ENCODE results near the gene PLPP7. TPM values are rescaled to one million over a fixed set of nuclear protein-coding genes. Genes with fewer than 3 reads are reported as not detected.

The PLPP7 gene
- total RNA-seq, 1 experiment from 2014 or later, result not detected

DNA sequence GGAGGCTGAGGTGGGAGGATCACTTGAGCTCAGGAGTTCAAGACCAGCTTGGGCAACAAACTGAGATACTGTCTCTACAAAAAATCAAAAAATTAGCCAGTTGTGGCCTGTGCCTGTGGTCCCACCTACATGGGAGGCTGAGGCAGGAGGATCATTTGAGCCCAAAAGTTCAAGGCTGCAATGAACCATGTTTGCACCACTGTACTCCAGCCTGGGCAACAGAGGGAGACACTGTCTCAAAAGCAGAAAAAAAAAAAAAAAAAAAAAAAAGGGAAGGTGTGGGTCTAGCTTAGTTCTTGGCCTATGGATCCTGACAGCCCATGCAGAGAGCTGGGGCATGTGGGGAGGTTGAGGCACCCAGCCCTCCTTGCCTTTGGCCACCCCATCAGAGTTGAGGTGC is 10.9 kb downstream of the PLPP7 start:
- H3K27ac Mint-ChIP-seq (ENCODE audit: low read depth, unreplicated experiment), result no peak overlapping the region
- H3K36me3 Mint-ChIP-seq (ENCODE audit: insufficient read depth, unreplicated experiment), result no peaks in the 10 kb centered on the region
- POLR2A ChIA-PET, result no interaction called here
- H3K27me3 Mint-ChIP-seq (ENCODE audit: insufficient read depth, unreplicated experiment), result peaks cover 16% of the 10 kb centered on the region
- TF ChIP-seq, protein P1, sequence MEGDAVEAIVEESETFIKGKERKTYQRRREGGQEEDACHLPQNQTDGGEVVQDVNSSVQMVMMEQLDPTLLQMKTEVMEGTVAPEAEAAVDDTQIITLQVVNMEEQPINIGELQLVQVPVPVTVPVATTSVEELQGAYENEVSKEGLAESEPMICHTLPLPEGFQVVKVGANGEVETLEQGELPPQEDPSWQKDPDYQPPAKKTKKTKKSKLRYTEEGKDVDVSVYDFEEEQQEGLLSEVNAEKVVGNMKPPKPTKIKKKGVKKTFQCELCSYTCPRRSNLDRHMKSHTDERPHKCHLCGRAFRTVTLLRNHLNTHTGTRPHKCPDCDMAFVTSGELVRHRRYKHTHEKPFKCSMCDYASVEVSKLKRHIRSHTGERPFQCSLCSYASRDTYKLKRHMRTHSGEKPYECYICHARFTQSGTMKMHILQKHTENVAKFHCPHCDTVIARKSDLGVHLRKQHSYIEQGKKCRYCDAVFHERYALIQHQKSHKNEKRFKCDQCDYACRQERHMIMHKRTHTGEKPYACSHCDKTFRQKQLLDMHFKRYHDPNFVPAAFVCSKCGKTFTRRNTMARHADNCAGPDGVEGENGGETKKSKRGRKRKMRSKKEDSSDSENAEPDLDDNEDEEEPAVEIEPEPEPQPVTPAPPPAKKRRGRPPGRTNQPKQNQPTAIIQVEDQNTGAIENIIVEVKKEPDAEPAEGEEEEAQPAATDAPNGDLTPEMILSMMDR (IDR thresholded peaks at IDR 0.05; ENCODE audit: unreplicated experiment), result no peak
- DNase-seq (ENCODE audit: unreplicated experiment), result no peak
- no TSS peak for BruUV-seq (replicated peaks)
- H3K4me1 Mint-ChIP-seq (ENCODE audit: insufficient read depth, unreplicated experiment), result no peaks in the 10 kb centered on the region
- no peaks in the 10 kb centered on the region for H3K9me3 Mint-ChIP-seq (ENCODE audit: unreplicated experiment)
- H3K4me3 Mint-ChIP-seq (ENCODE audit: unreplicated experiment), result no peak overlapping the region
- intact Hi-C loops (cut with micrococcal nuclease), result no loop called here
- CTCF ChIA-PET, result interaction anchor here (0.6 kb wide), 1 partner anchor 381 kb away, joined by 3 read pairs; no protein-coding TSS in a partner anchor

- Mint-ChIP-seq H3K27me3 (ENCODE audit: insufficient read depth, unreplicated experiment) (no peaks in the 10 kb centered on the region), H3K27ac (ENCODE audit: low read depth, unreplicated experiment) (no peak overlapping the region), H3K4me3 (ENCODE audit: unreplicated experiment) (no peak overlapping the region), H3K9me3 (ENCODE audit: unreplicated experiment) (no peaks in the 10 kb centered on the region), H3K4me1 (ENCODE audit: insufficient read depth, unreplicated experiment) (no peaks in the 10 kb centered on the region), H3K36me3 (ENCODE audit: insufficient read depth, unreplicated experiment) (no peaks in the 10 kb centered on the region)
- DNase-seq (ENCODE audit: unreplicated experiment), result no peak
- TF ChIP-seq, protein P1 (IDR thresholded peaks at IDR 0.05; ENCODE audit: unreplicated experiment), result no peak
- BruUV-seq (replicated peaks), result no TSS peak
- ChIA-PET POLR2A (no interaction called here), CTCF (interaction anchor here (0.6 kb wide), 1 partner anchor 38 kb away, joined by 3 read pairs; no protein-coding TSS in a partner anchor)
- intact Hi-C loops (cut with micrococcal nuclease), result no loop called here
Measured at GRCh38 chr9:131302244-131303075, 12.9 kb downstream of the PLPP7 start.

DNA sequence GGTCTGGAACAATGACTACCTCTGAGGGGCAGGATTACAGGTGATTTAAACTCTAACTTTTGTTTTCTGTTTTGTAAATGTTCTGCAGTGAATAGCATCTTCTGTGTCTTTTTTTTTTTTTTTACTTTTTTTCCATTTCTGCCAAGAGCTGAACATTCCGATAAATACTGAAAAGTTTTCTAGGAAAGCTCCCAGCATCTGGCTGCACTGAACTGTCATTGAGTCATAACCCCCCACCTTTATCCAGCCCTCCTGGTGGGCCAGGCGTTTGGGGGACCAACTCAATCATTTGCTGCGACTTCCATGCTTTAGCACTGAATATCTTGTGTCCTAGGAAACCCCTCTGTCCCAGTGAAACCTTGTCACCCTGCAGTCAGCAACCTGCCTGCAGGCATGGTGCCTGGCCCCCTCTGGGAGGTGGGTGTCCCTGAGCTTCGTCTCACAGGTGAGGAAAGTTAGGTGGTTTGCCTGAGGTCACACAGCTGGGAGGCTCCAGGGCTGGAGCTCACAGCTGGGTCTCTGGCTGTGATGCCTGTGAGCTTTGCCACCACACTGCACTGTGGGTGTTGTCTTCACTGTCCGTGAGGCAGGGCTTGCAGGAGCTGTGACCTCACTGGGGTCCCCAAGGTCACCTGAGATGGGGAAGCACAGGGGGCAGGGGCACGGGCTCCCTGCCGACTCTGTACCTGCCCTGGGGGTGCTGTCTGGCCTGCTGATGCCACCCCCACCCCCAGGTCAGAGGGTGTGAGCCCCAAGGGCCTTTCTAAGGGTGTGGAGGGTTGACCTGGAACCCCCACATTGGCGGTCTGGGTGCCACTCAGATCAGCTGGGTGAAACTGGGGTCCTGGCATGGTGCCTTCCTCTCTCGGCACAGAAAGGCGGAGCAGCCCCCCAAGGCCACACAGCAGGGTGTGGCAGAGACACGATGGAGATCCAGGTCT is 14.1 kb downstream of the PLPP7 start:
- Mint-ChIP-seq H3K9me3 (ENCODE audit: unreplicated experiment) (no peaks in the 10 kb centered on the region), H3K4me1 (ENCODE audit: insufficient read depth, unreplicated experiment) (no peaks in the 10 kb centered on the region), H3K27ac (ENCODE audit: low read depth, unreplicated experiment) (no peak overlapping the region), H3K36me3 (ENCODE audit: insufficient read depth, unreplicated experiment) (no peaks in the 10 kb centered on the region), H3K27me3 (ENCODE audit: insufficient read depth, unreplicated experiment) (no peaks in the 10 kb centered on the region), H3K4me3 (ENCODE audit: unreplicated experiment) (no peak overlapping the region)
- CTCF ChIA-PET, result interaction anchor here (0.6 kb wide), 2 partner anchors 11 to 39 kb away, joined by 3 read pairs; no protein-coding TSS in a partner anchor
- TF ChIP-seq, protein P1 (IDR thresholded peaks at IDR 0.05; ENCODE audit: unreplicated experiment), result no peak
- POLR2A ChIA-PET, result no interaction called here
- intact Hi-C loops (cut with micrococcal nuclease), result no loop called here
- no TSS peak for BruUV-seq (replicated peaks)
- no peak for DNase-seq (ENCODE audit: unreplicated experiment)
